GM19372 (cell line): ENCODE results near the gene UBL4A.

Experiments
- ATAC-seq: cut with Tn5 transposase; IDR thresholded peaks from one replicate; pipeline ENCODE4 v1.9.1; 2021; ENCODE audit warnings: mild to moderate bottlenecking, low read depth, moderate library complexity; ENCODE audit not compliant: unreplicated experiment

Gene UBL4A

DNA sequence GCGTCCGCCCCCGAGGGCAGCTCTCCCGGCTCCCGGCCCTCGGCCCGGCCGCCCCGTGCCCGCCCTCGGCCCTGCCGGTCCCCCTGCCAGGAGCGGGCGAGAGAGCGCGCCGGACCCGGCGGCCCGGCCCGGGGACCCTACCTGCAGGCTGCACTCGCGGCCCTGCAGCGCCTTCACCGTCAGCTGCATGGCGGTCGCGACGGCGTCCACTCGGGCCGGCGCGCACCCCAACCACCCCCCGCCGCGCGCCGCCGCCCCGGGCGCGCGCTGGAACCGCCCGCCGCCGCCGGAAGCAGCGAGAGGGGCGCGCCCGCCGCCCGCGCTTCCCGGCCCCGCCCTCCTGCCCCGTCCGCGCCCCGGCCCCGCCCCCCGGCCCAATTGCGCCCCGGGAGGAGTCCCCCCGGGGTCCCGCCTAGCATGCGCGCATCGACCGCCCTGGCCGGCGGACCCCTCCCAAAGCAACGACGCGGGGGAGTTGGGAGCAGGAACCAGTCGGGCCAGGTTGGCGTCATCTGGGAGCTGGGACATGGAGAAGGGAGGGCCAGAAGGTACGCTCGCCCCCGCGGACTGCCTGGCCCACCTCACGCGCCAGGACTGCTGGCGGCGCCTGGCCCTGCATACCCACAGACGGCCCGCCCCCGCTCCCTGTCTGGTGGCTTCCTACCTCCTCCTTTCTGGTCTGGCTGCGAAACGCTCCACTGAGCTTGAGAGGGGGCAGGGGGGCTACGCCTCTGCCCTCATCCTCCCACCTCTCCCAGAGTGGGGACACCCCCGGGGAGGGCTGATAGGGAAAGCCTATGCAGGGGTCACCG lies at the start of gene UBL4A:
UBL4A (minus strand) TSS at position 220 of the 812 bp plus-strand sequence; CDS start at position 189, 31 bp downstream.
- ATAC-seq, result peak; percentile 38

DNA sequence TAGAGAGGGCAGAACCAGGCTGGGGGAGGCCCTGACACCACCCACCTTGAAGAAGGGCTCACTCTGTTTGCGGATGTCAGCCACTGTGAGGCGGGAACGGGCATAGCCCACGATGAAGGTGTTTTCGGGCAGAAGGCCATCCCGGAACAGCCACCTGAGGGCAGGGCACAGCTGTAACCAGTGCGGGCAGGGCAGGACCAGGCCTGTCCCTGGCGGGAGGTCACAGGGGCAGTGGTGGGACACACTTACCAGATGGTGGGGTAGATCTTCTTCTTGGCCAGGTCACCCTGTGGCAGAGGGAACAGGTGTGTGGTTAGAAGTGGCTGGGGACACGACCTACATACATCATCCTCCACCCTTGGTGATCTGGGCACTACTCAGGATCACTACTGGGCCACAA lies 49.5 kb upstream of the UBL4A start:
- no peak for ATAC-seq

DNA sequence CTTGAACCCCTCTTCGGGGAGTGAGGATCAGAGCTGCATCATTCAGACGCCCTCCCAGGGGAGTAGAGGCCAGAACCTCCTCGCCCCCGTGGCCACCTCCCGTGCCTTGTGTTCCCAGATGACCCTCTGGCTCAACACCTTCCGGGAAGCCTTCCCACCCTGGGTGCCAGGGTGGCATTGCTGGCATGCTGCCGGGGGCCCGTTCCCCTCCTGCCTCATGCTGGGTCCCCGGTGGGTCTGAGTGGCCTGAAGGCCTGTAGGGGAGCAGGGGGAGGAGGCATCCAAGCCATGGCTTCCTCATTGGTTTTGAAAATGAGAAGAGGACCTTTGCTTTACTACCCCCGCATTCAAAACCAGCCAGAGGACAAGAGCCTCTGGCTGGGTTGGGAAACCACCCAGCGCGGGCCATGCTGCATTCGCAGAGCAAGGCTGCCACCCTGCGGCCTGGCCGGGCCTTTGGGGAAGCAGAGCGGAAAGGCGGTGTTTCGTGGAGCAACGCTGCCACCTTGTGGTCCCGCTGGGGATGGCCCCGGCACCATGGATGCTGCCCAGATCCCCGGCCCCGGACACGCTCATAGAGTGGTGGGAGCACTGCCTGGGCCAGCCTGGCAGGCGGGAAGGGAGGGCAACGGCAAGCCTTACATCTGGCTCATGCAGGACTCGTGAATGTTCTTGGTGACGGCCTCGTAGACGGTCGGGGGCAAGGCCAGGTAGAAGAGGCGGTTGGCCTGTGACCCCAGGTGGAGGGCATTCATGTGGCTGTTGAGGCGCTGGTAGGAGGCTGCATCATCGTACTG lies 48.3 kb upstream of the UBL4A start:
- peak; percentile 86 for ATAC-seq

DNA sequence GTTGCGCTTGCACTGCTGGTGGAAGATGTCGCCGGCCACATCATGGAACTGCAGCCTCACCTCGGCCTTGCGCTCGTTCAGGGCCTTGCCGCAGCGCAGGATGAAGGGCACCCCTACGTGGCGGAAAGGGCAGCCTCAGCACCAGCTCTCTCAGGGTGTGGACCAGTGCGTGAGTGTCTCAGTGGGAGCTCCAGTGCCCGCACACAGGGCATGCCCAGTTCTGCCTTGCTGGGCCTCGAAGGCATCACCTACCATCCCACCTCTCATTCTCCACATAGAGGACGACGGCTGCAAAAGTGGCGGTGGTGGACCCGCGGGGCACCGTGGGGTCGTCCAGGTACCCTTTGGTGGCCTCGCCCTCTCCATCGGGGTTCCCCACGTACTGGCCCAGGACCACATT lies 46.3 kb upstream of the UBL4A start:
- no peak for ATAC-seq

DNA sequence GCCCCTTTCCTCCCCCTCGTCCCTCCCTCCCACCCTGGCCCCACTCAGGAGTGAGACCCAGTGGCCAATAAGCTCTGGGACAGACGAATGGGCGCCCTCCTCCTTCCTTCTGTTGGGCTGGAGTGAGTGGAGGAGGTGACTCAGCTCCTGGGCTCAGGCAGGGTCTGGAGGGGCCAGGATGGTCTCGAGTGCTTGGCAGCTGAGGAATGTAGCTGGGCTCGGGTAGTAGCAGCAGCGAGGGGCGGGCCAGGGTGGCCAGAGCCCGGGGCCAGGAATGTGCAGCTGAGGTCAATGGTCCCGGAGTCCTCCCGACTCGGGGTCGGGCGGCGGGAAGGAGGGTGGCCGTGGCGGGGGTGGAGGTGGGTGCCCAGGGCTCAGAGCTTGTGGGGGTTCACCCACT lies 45.2 kb upstream of the UBL4A start:
- ATAC-seq, result no peak

DNA sequence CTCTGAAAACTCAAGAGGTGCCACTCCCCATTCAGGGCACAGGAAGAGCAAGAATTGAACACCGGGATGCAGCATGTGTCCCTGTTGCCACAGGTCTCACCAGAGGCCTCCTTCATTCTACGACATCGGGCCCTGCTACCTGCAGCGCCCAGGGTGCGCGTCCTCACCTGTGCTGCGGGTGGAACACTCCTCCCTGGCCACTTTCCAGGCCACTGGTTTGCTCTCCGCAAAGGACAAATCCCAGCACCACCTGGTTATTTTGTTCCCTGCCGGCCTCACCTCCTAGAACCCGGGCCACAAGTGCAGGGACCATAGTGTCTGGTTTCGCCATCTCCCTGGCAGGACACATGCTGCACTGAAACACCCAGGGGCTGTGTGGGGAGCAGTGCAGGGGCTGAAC lies 43.9 kb upstream of the UBL4A start:
- ATAC-seq, result no peak

DNA sequence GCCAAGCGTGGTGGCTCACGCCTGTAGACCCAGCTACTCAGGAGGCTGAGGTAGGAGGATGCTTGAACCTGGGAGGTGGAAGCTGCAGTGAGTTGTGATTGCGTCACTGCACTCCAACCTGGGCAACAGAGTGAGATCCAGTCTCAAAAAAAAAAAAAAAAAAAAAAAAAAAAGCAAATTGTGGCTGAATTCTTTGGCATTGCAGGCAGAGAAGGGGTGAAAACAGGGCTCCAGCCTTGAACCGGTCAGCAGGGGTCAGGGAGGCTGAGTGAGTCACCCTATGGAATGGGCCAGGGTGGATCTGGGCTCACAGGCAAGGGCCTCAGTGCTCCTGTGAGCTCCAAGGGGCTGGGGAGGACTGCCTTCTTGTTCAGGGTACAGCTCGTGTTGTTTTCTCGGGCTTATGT lies 42.8 kb upstream of the UBL4A start:
- no peak for ATAC-seq

DNA sequence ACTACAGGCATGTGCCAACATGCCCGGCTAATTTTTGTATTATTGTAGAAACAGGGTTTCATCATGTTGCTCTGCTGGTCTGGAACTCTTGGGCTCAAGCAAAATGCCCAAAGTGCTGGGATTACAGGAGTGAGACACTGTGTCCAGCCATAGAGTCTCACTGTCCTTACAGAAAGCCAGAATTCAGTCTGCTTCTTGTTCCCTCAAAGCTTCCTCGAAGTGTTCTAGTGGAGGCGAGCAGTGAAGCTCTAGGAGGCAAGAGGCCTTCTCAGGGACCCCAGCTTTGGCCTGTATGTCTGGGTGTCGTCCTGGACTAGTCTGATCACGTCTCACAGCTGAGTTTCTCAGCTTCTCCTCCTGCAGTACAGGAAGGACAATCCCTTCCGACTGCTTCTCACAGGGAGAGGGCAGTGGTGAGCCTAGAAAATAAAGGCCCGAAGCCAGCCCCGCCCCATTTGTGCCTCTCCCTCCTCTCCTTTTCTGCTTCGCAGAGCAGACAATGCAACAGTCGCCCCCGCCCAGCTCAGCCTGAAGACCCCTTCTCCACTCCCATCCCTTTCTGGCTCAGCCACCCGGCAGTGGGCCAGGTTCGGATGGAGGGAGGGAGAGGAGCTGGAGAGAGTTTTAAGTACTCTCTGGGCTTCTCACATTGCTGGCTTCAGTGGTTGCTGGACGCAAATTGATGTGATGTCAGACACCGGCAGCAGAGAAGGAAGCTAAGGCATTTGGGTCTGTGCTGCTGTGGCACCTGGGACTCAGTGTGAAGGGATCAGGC lies 40.7 kb upstream of the UBL4A start:
- ATAC-seq, result no peak

DNA sequence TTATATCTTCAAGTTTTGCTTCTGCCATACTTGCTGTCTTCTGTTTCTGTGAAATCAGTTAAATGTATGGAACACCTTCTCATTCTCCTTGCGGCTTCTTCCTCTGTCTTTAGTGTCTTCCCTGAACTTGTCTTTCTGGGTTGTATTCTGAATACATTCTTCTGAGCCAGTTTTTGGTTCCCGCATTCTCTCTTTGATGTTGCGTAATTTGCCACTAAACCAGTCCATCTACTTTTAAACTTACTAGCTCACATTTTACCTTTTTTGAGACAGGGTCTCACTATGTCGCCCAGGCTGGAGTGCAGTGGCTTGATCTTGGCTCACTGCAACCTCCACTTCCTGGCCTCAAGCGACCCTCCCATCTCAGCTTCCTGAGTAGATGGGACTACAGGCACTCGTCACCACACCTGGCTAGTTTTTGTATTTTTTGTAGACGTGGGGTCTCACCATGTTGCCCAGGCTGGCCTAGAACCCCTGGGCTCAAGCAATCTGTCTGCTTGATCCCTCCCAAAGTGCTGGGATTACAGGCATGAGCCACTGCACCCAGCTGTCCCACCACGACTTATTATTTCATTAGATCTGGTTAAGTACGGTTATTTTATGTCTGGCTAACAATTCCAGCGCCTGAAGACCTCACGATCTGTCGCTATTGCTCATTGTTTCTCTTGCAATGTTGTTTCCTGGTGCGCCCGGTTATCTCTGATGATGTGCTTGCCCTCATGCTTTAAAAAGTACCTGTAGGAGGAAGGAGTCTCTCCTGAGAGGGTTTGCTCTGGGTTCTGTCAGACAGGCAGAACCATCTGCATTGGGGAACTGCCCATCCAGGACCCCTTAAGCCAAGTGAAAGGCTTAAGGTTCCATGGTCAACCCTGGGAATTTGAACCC lies 39.4 kb upstream of the UBL4A start:
- no peak for ATAC-seq

DNA sequence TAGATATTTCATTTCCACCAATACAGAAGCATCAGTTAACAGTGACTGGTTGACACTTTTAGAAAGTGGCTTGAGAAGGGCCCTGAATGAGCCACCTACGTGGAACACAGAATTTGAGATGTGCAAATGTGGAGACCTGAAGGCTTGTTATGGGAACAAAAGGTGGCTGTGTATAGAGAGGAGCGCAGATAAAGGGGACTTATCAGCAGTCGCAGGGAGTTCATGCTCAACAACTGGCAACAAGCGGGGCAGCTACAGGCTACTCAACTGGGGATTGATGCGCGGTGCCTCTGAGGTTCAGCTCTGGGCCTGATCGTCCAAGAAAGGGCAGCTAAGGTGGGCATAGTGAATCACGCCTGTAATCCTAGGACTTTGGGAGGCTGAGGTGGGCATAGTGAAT lies 33.0 kb upstream of the UBL4A start:
- ATAC-seq, result no peak

DNA sequence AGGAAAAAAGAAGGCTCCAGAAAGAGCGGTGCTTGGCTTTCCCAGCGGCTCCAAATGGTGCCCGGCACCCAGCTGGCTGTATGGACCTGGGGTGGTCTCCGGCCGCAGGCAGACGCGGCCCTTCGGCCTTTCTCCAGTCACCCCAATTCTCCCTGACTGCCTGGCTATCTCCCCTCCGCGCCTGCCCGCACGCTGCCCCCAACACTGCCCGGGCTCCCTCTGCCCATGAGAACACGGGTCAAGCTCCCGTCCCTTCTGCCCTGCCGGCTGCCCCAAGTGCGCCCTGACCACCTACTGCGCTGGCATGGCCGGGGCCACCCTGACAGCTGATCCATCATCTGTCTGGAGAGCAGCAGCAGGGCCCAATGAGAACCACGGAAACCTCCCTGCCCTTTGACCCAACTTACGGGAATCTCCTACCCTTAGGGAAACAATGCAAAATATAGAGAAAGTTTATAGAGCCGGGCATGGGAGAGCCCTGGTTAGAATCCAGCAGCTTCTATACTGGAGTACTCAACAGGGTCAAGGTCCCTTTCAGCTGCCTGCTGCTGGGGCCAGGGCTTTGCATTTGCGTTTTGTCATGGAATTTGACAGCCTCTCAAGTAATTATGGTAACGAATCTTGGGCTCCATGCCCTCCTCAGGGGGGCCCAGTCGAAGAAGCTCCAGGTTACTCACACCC lies 30.8 kb upstream of the UBL4A start:
- ATAC-seq, result no peak

DNA sequence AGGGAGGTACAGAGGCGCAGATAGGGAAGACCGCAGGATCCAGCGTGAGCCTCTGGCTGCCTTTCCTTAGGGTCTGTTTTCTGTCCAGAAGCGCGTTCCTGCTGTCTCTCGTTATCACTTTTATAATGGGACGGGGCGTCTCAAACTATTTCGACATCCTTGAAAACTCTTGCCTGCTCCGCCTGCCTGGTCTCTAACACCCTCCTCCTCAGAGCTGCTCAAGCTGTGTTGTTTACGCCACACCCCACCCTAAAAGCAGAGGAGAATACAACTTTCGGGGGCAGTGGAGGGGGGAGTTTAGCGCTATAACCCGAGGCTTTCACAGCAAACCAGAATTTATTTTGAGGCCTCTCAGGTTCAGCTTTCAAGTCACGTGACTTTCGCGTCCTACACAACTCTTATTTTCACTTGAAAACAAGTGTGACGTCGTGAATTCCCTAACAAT lies 30.3 kb upstream of the UBL4A start:
- ATAC-seq, result no peak

DNA sequence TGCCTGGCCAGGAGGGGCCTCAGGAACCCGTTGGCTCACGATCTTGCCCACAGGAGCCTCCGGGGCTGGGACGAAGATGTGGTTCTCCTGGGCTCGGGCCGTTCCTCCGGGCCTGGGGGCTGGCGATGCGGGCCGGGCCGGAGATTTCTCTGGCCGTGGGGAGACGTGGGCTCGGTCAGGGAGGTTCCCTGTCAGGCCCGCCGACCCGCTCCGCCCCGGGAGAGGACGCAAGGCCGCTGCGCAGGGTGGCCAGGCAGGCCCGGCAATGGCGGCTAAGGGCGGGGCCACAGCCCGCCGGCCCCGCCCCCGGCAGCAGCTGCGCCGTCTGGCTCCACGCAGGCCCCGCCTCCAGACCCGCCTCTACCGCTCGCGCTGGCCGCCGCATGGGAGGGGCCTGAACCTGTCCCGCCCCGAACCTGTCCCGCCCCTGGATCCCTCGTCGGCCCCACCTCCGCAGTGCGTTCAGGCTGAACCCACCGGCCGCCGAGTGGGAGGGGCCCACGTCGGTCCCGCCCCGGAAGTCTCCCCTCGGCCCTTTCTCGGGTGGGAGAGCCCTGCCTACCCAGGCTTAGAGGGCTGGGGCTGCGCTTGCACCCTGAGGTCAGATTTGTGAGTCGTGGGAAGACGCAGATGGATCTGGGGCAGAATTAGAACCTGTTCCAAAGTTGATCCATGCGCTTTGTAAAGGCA lies 29.7 kb upstream of the UBL4A start, which contains the start of gene FAM3A:
FAM3A (minus strand) TSS at position 267 of the 690 bp plus-strand sequence. CDS start 460 bp downstream, outside the sequence.
- ATAC-seq, result peak; percentile 84

DNA sequence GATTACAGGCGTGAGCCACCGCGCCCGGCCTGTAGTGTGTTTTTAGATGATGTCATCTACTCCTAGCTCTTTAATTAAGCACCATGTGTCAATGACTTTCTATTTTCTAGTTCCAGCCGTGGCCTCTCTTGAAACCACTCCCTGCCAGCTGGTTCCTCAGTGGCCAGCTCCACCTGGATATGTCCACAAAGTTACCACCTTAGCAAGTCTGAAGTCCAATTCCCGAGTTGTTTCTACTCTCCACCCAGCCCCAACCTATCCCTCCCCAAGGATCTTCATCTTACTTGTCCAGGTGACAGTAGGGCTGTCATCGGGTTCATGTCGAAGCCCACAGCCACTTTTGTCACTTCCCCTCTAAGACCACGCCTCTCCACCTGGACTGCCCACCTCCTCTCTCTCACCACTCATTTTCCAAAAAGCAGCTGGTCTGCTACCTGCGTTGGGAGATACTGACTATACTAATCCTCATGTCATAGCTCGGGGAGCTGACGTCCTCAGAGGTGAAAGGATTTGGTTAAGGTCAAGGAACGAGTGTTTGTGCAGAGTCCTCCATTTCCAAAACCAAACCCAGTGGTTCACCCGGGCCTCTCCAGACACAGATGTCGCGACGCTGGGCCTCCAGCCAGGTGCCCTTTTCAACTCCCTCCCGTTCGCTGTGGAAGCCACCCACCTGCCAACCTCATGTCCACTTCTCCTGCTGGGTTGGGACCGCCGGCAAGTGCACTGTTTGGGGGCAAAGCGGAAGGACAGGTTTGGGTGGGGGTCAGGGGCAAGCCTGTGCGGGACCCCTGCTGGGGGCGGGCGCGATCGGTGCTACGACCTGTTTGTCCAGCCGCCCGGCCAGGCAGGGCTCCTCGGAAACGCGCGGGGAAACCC lies 28.9 kb upstream of the UBL4A start:
- ATAC-seq, result peak; percentile 11

DNA sequence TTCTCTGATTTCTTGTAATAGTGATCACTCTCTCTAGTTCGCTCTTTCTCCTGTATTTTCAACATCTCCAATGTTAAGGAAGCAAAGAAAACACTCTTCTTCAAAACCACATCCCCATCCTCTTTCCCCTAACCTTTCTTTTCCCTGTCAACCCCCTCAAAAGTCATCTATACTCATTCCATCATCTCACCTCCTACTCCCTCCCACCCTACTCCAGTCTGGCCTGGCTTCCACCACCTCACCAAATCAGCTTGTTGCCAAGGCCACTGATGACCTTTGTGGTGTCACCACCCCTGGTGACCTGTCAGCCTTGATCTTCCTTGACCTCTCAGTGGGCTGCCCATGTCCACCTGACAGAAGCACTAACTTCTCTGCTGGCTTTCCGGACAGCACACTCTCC lies 27.3 kb upstream of the UBL4A start:
- no peak for ATAC-seq

DNA sequence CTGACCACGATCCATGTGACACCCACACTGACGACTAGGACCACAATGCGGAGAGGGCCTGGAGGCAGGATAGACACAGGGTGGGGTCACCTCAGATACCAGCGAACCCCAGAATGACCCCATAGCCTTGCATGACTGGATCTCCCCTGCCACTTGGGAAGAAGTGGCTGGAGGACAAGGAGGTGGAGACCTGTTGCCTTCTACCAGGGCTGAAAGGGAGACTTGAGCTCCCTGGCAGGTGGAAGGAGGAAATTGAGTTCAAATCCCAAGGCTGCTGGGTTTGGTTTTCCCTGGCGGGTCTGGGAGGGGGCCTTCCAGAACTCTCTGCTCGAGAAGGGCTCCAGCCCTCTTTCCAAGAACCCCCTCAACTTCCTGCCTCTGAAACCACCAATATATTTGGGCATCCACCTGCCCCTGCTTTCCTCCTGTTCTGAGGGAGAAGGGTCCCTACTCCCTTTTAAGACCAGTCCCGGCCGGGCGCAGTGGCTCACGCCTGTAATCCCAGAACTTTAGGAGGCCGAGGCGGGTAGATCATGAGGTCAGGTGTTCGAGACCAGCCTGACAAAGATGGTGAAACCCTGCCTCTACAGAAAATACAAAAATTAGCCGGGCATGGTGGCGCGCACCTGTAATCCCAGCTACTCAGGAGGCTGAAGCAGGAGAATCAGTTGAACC lies 26.6 kb upstream of the UBL4A start:
- no peak for ATAC-seq

DNA sequence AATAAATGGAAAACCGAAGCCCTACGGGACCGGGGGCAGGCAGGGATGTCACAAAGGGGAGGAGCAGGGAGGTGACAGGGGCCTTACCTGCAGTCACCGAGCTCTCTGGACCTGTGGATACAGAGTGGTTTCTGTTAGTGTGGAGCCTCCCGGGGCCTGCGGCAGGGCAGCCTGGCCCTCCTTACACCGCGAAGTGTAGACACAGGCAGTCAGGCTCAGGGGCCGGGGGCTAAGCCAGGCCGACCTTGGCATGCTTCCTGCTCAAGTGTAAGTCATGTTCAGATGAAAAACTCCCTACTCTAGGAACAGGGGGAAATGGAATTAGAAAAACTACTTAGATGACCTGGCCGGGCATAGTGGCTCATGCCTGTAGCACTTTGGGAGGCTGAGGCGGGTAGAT lies 25.3 kb upstream of the UBL4A start:
- ATAC-seq, result no peak
